Measurements from ENCODE around the gene MORN5. TPM values are rescaled to one million over a fixed set of nuclear protein-coding genes. Genes with fewer than 3 reads are reported as not detected.
A peak's percentile ranks its signal among the peaks of the same experiment; 100 is the strongest.

MORN5 gene
- total RNA-seq, 1 donor from 2014 or later = not detected

DNA sequence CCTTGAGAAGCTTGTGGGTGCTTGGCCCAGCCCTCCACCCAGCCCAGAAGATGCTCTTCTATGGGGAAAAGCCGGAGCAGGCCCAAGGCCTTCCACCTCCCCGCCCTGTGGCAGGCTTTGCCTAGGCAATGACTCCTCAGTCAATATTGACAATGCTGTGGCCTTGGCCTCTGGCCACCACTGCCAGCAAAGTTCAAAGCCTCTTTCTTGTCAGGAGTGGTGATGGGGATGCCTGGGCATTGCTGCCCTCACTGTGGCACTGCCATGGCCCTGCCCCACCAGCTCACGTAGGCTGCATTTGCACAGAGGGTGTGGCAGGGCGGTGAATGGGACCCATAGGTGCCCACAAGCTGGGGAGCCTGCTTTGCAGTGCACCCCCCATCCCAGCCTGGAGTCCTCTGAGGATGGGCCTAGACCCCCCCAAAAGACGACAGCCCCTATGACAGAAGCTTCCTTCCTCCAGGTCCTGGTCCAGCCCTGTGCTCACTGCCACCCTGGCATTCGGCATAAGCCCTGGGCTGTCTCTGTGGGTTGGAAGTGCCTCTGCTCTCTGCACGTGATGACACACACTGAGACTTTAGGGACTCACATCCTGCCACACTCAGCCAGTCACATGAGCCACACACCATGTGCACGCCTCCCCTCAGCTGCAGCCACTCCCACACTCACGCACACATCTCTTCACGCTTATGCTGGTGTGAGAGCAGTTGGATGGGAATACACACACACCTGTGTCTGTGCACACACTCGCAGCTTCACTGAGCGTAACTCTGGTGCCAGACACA is 31.1 kb downstream of the MORN5 start:
- TF ChIP-seq, protein P1, sequence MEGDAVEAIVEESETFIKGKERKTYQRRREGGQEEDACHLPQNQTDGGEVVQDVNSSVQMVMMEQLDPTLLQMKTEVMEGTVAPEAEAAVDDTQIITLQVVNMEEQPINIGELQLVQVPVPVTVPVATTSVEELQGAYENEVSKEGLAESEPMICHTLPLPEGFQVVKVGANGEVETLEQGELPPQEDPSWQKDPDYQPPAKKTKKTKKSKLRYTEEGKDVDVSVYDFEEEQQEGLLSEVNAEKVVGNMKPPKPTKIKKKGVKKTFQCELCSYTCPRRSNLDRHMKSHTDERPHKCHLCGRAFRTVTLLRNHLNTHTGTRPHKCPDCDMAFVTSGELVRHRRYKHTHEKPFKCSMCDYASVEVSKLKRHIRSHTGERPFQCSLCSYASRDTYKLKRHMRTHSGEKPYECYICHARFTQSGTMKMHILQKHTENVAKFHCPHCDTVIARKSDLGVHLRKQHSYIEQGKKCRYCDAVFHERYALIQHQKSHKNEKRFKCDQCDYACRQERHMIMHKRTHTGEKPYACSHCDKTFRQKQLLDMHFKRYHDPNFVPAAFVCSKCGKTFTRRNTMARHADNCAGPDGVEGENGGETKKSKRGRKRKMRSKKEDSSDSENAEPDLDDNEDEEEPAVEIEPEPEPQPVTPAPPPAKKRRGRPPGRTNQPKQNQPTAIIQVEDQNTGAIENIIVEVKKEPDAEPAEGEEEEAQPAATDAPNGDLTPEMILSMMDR (IDR thresholded peaks at IDR 0.05) = no peak
- H3K27me3 Mint-ChIP-seq (ENCODE audit: unreplicated experiment) = peaks cover 37% of the 10 kb centered on the region
- peaks cover 6% of the 10 kb centered on the region for H3K4me1 Mint-ChIP-seq (ENCODE audit: unreplicated experiment)
- H3K4me3 Mint-ChIP-seq (ENCODE audit: unreplicated experiment) = no peak overlapping the region
- DNase-seq (ENCODE audit: extremely low spot score, unreplicated experiment) = no peak
- H3K36me3 Mint-ChIP-seq (ENCODE audit: unreplicated experiment) = no peaks in the 10 kb centered on the region
- no peaks in the 10 kb centered on the region for H3K9me3 Mint-ChIP-seq (ENCODE audit: unreplicated experiment)
- H3K27ac Mint-ChIP-seq (ENCODE audit: unreplicated experiment) = no peak overlapping the region

- no peak overlapping the region for H3K27ac Mint-ChIP-seq (ENCODE audit: unreplicated experiment)
Observed at GRCh38 chr9:122191584-122191983, 31.9 kb downstream of the MORN5 start.

DNA sequence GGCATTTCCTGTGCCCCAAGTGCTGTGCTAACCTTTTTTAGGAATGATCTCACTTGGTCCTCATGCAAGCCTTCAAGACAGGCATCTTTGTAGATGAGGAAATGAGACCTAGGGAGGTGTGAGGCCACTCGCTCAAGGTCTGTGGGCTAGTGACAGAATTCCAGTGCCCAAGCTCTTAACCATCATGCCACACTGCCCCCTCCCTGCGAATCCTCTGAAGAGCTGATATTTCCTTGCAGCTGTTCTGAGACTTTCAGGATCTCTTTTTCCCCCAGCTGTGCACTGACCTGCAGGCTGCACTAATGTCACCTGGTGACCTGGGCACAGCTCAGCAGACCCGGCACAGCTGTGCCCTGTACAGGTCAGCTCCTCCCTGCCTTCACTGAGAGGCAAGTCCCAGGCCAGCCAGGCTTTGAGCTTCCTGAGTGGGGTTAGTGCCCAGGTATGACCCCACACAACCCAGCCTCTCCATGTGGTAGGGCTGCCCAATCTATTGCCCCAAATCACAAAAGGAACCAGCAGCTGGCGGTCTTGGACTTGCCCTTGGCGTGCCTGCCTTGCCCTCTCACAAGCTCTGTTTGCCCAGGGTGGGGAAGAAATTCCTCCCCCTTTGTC is 32.7 kb downstream of the MORN5 start:
- Mint-ChIP-seq H3K36me3 (ENCODE audit: unreplicated experiment) (no peaks in the 10 kb centered on the region), H3K9me3 (ENCODE audit: unreplicated experiment) (no peaks in the 10 kb centered on the region), H3K4me3 (ENCODE audit: unreplicated experiment) (no peak overlapping the region), H3K27me3 (ENCODE audit: unreplicated experiment) (peaks cover 45% of the 10 kb centered on the region), H3K27ac (ENCODE audit: unreplicated experiment) (no peak overlapping the region), H3K4me1 (ENCODE audit: unreplicated experiment) (peaks cover 6% of the 10 kb centered on the region)
- TF ChIP-seq, protein P1 (IDR thresholded peaks at IDR 0.05) = peak; percentile 10
- DNase-seq (ENCODE audit: extremely low spot score, unreplicated experiment) = no peak

More at GRCh38 chr9:122191584-122191983, 31.9 kb downstream of the MORN5 start:
- Mint-ChIP-seq H3K9me3 (ENCODE audit: unreplicated experiment) (no peaks in the 10 kb centered on the region), H3K36me3 (ENCODE audit: unreplicated experiment) (no peaks in the 10 kb centered on the region), H3K4me1 (ENCODE audit: unreplicated experiment) (peaks cover 6% of the 10 kb centered on the region), H3K4me3 (ENCODE audit: unreplicated experiment) (no peak overlapping the region), H3K27me3 (ENCODE audit: unreplicated experiment) (peaks cover 37% of the 10 kb centered on the region)
- TF ChIP-seq, protein P1 (IDR thresholded peaks at IDR 0.05) = no peak
- DNase-seq (ENCODE audit: extremely low spot score, unreplicated experiment) = no peak

DNA sequence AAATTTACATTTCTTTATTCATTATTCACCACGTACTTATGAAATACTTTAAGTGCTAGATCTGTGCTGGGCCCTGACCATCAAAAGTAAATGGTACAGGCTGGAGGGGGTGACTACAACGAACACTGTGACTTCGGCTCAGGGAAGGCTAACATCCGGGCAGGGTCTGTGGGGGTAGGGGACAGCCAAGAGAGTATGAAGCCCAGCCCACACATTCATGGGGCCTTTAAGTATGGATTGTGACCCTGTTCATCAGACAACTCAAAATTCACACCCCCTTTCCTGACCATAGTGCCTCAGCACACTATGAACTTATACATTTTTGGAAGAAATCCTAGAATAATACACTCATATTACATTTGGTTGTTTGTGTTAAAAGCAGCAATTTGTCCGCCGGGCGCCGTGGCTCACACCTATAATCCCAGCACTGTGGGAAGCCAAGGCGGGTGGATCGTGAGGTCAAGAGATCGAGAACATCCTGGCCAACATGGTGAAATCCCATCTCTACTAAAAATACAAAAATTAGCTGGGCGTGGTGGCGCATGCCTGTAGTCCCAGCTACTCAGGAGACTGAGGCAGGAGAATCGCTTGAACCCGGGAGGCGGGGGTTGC is 33.3 kb downstream of the MORN5 start:
- Mint-ChIP-seq H3K9me3 (ENCODE audit: unreplicated experiment) (no peaks in the 10 kb centered on the region), H3K27me3 (ENCODE audit: unreplicated experiment) (peaks cover 45% of the 10 kb centered on the region), H3K4me3 (ENCODE audit: unreplicated experiment) (no peak overlapping the region), H3K36me3 (ENCODE audit: unreplicated experiment) (no peaks in the 10 kb centered on the region), H3K4me1 (ENCODE audit: unreplicated experiment) (peaks cover 6% of the 10 kb centered on the region), H3K27ac (ENCODE audit: unreplicated experiment) (no peak overlapping the region)
- no peak for DNase-seq (ENCODE audit: extremely low spot score, unreplicated experiment)
- TF ChIP-seq, protein P1 (IDR thresholded peaks at IDR 0.05) = no peak

GRCh38 chr9:122193651-122194050 is 33.9 kb downstream of the MORN5 start:
- Mint-ChIP-seq H3K9me3 (ENCODE audit: unreplicated experiment) (no peaks in the 10 kb centered on the region), H3K4me3 (ENCODE audit: unreplicated experiment) (no peak overlapping the region), H3K36me3 (ENCODE audit: unreplicated experiment) (no peaks in the 10 kb centered on the region), H3K27me3 (ENCODE audit: unreplicated experiment) (peaks cover 51% of the 10 kb centered on the region), H3K4me1 (ENCODE audit: unreplicated experiment) (peaks cover 6% of the 10 kb centered on the region), H3K27ac (ENCODE audit: unreplicated experiment) (no peak overlapping the region)
- DNase-seq (ENCODE audit: extremely low spot score, unreplicated experiment) = no peak
- TF ChIP-seq, protein P1 (IDR thresholded peaks at IDR 0.05) = no peak

Data from osteocyte (in vitro differentiated cells).